ENCODE results near the gene ANKH.
"Not testable (repeated sequence)": the region's sequence is repeated elsewhere in the genome, so short reads cannot be mapped to it uniquely, and the experiment has no call there.

ANKH gene

GRCh38 chr5:14871214-14872069 is at the start of gene ANKH:
ANKH (minus strand) TSS chr5:14871778; CDS start chr5:14871447, 331 bp downstream.
- DNase-seq (ENCODE audit: low read depth) = no peak
- H3K4me3 ChIP-seq (ENCODE audit: control insufficient read depth, low read depth, low read length) = peak within 1 kb of the TSS; percentile 65
- peak; percentile 35 for TF ChIP-seq CTCF (IDR thresholded peaks at IDR 0.05; ENCODE audit: control insufficient read depth, insufficient read depth, low read depth, low read length, missing control alignments)

GRCh38 chr5:14920121-14920520 is 48.5 kb upstream of the ANKH start:
- no peak for DNase-seq (ENCODE audit: low read depth)

GRCh38 chr5:14919106-14919505 is 47.5 kb upstream of the ANKH start:
- not testable (repeated sequence) for DNase-seq (ENCODE audit: low read depth); H3K4me3 ChIP-seq (ENCODE audit: control insufficient read depth, low read depth, low read length)

More at GRCh38 chr5:14920121-14920520, 48.5 kb upstream of the ANKH start:
- TF ChIP-seq CTCF (IDR thresholded peaks at IDR 0.05; ENCODE audit: control insufficient read depth, insufficient read depth, low read depth, low read length, missing control alignments) = no peak
- H3K4me3 ChIP-seq (ENCODE audit: control insufficient read depth, low read depth, low read length) = no peak overlapping the region

- no peak for TF ChIP-seq CTCF (IDR thresholded peaks at IDR 0.05; ENCODE audit: control insufficient read depth, insufficient read depth, low read depth, low read length, missing control alignments)
- no peak overlapping the region for H3K4me3 ChIP-seq (ENCODE audit: control insufficient read depth, low read depth, low read length)
- no peak for DNase-seq (ENCODE audit: low read depth)
These were observed 46.1 kb upstream of the ANKH start for GRCh38 chr5:14917719-14918118.

GRCh38 chr5:14915291-14915952 is 43.8 kb upstream of the ANKH start:
- DNase-seq (ENCODE audit: low read depth) = no peak
- no peak for TF ChIP-seq CTCF (IDR thresholded peaks at IDR 0.05; ENCODE audit: control insufficient read depth, insufficient read depth, low read depth, low read length, missing control alignments)

GRCh38 chr5:14914623-14915260 is 43.2 kb upstream of the ANKH start:
- peak; percentile 59 for DNase-seq (ENCODE audit: low read depth)
- no peak for TF ChIP-seq CTCF (IDR thresholded peaks at IDR 0.05; ENCODE audit: control insufficient read depth, insufficient read depth, low read depth, low read length, missing control alignments)
- no peak overlapping the region for H3K4me3 ChIP-seq (ENCODE audit: control insufficient read depth, low read depth, low read length)

More at GRCh38 chr5:14915291-14915952, 43.8 kb upstream of the ANKH start:
- no peak overlapping the region for H3K4me3 ChIP-seq (ENCODE audit: control insufficient read depth, low read depth, low read length)
